Activated naive CD8-positive, alpha-beta T cell (primary cell): ENCODE results near the gene FRMD4A.
A peak's percentile ranks its signal among the peaks of the same experiment; 100 is the strongest.
"Not testable (repeated sequence)": the region's sequence is repeated elsewhere in the genome, so short reads cannot be mapped to it uniquely, and the experiment has no call there.

Experiments used
- H3K27ac Mint-ChIP-seq: one replicate; pipeline ENCODE4 v1.8.0; 2021; ENCODE audit warnings: mixed read lengths
- H3K27me3 Mint-ChIP-seq: one replicate; pipeline ENCODE4 v1.8.0; 2021; ENCODE audit warnings: mixed read lengths
- H3K36me3 Mint-ChIP-seq: one replicate; pipeline ENCODE4 v1.8.0; 2021; ENCODE audit warnings: mixed read lengths
- H3K4me1 Mint-ChIP-seq: one replicate; pipeline ENCODE4 v1.8.0; 2021; ENCODE audit warnings: low read depth, mixed read lengths
- H3K4me3 Mint-ChIP-seq: one replicate; pipeline ENCODE4 v1.8.0; 2021; ENCODE audit warnings: mild to moderate bottlenecking, mixed read lengths
- H3K9me3 Mint-ChIP-seq: one replicate; pipeline ENCODE4 v1.8.0; 2021; ENCODE audit warnings: low read depth, mixed read lengths

The FRMD4A gene

GRCh38 chr10:13797164-13797563 is 533.6 kb downstream of the FRMD4A start:
- no peak overlapping the region for H3K27ac Mint-ChIP-seq
- H3K4me3 Mint-ChIP-seq, result no peak overlapping the region
- H3K4me1 Mint-ChIP-seq, result peaks cover 42% of the 10 kb centered on the region
- H3K36me3 Mint-ChIP-seq, result no peaks in the 10 kb centered on the region
- no peaks in the 10 kb centered on the region for H3K9me3 Mint-ChIP-seq
- no peaks in the 10 kb centered on the region for H3K27me3 Mint-ChIP-seq

DNA sequence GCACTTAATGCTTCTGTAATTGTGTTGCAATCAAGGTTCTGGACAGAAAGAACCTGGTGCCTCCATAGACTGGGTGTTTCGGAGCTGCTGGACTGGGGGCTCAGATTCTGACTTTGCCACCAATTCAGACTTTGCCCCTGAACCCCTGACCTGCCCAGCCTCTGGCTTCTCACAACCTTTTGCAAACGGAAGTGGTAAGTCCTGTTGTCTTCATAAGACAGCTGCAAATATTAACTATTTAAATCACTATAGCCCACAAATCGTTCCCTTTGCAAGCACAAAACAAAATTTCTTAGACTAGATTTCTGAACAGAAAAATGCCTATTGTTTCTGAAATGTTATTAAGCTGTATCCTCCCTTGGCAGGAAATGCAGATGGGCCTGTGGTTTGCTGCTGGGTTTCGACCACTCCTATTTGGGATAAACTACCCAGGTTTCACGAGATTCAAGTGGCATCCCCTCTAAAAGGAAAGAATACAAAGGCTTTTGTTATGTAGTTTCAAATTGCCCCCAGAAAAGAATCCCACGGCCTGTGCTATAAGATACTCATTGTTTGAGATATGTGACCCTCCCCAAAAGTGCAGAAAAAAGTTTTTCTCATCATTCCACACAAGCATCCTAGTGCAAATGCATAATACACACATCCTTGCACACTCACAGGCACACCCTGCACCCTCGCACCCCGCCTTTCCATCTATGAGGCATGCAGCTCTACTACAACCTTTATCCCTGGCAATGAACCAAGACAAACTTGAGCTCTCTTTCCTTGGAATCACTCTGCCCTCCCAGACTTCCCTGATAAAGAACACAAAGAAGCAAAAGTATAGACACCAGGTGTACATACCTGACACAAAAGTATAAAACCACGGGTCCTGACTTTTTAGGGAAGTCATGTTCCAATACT is 534.8 kb downstream of the FRMD4A start:
- Mint-ChIP-seq H3K9me3 (no peaks in the 10 kb centered on the region), H3K27ac (peak overlapping the region; percentile 19), H3K27me3 (no peaks in the 10 kb centered on the region), H3K36me3 (no peaks in the 10 kb centered on the region), H3K4me1 (peaks cover 41% of the 10 kb centered on the region), H3K4me3 (peak overlapping the region; percentile 63)

GRCh38 chr10:13794992-13795612 is 535.6 kb downstream of the FRMD4A start:
- Mint-ChIP-seq H3K4me3 (no peak overlapping the region), H3K27me3 (no peaks in the 10 kb centered on the region), H3K27ac (no peak overlapping the region), H3K36me3 (no peaks in the 10 kb centered on the region), H3K4me1 (peaks cover 38% of the 10 kb centered on the region), H3K9me3 (no peaks in the 10 kb centered on the region)

- Mint-ChIP-seq H3K27ac (no peak overlapping the region), H3K4me3 (no peak overlapping the region), H3K36me3 (no peaks in the 10 kb centered on the region), H3K9me3 (no peaks in the 10 kb centered on the region), H3K27me3 (no peaks in the 10 kb centered on the region), H3K4me1 (peaks cover 29% of the 10 kb centered on the region)
Observed at GRCh38 chr10:13792006-13792405, 538.7 kb downstream of the FRMD4A start.

DNA sequence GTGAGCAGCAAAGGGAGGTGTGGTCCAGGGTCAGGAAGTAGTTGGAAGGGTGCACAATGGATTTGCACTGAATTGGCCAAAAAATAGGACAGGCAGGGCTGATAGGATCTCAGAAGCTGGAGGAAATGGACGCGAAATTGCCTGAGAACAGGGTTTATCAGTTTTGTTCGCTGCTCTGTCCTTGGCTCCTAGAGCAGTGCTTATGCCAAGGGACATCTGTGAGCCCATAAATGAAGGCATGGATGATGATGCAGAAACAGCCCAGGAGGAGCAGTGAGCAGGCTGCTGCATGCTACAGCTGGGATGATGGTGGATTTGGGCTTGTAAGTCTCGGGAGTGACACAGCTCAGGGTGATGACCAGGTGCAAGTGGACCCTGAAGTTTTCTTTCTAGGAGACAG is 539.2 kb downstream of the FRMD4A start:
- Mint-ChIP-seq H3K9me3 (no peaks in the 10 kb centered on the region), H3K27me3 (no peaks in the 10 kb centered on the region), H3K4me3 (no peak overlapping the region), H3K4me1 (peaks cover 34% of the 10 kb centered on the region), H3K27ac (no peak overlapping the region), H3K36me3 (no peaks in the 10 kb centered on the region)

- Mint-ChIP-seq H3K4me3 (no peak overlapping the region), H3K27me3 (no peaks in the 10 kb centered on the region), H3K27ac (no peak overlapping the region), H3K9me3 (no peaks in the 10 kb centered on the region), H3K36me3 (no peaks in the 10 kb centered on the region), H3K4me1 (peaks cover 31% of the 10 kb centered on the region)
Observed at GRCh38 chr10:13790196-13790595, 540.5 kb downstream of the FRMD4A start.

GRCh38 chr10:13789448-13789829 is 541.3 kb downstream of the FRMD4A start:
- H3K27ac Mint-ChIP-seq, result peak overlapping the region; percentile 91
- no peaks in the 10 kb centered on the region for H3K36me3 Mint-ChIP-seq
- peaks cover 24% of the 10 kb centered on the region for H3K4me1 Mint-ChIP-seq
- H3K4me3 Mint-ChIP-seq, result no peak overlapping the region
- no peaks in the 10 kb centered on the region for H3K9me3 Mint-ChIP-seq
- no peaks in the 10 kb centered on the region for H3K27me3 Mint-ChIP-seq

- H3K4me3 Mint-ChIP-seq, result peak overlapping the region; percentile 44
- no peaks in the 10 kb centered on the region for H3K9me3 Mint-ChIP-seq
- peaks cover 28% of the 10 kb centered on the region for H3K4me1 Mint-ChIP-seq
- H3K27ac Mint-ChIP-seq, result peak overlapping the region; percentile 91
- no peaks in the 10 kb centered on the region for H3K27me3 Mint-ChIP-seq
- no peaks in the 10 kb centered on the region for H3K36me3 Mint-ChIP-seq
Observed at GRCh38 chr10:13788711-13789447, 541.8 kb downstream of the FRMD4A start.

- Mint-ChIP-seq H3K27me3 (no peaks in the 10 kb centered on the region), H3K9me3 (no peaks in the 10 kb centered on the region), H3K4me1 (peaks cover 28% of the 10 kb centered on the region), H3K4me3 (peak overlapping the region; percentile 44), H3K27ac (peak overlapping the region; percentile 91), H3K36me3 (no peaks in the 10 kb centered on the region)
Observed at GRCh38 chr10:13788320-13788600, 542.5 kb downstream of the FRMD4A start.

- H3K27ac Mint-ChIP-seq, result peak overlapping the region; percentile 93
- no peaks in the 10 kb centered on the region for H3K9me3 Mint-ChIP-seq
- H3K4me1 Mint-ChIP-seq, result peaks cover 28% of the 10 kb centered on the region
- no peaks in the 10 kb centered on the region for H3K36me3 Mint-ChIP-seq
- peak overlapping the region; percentile 73 for H3K4me3 Mint-ChIP-seq
- H3K27me3 Mint-ChIP-seq, result no peaks in the 10 kb centered on the region
Observed at GRCh38 chr10:13787015-13787421, 543.7 kb downstream of the FRMD4A start.

GRCh38 chr10:13784067-13784466 is 546.7 kb downstream of the FRMD4A start:
- peak overlapping the region; percentile 11 for H3K4me3 Mint-ChIP-seq
- no peaks in the 10 kb centered on the region for H3K9me3 Mint-ChIP-seq
- no peaks in the 10 kb centered on the region for H3K27me3 Mint-ChIP-seq
- H3K27ac Mint-ChIP-seq, result peak overlapping the region; percentile 52
- peaks cover 28% of the 10 kb centered on the region for H3K4me1 Mint-ChIP-seq
- no peaks in the 10 kb centered on the region for H3K36me3 Mint-ChIP-seq

DNA sequence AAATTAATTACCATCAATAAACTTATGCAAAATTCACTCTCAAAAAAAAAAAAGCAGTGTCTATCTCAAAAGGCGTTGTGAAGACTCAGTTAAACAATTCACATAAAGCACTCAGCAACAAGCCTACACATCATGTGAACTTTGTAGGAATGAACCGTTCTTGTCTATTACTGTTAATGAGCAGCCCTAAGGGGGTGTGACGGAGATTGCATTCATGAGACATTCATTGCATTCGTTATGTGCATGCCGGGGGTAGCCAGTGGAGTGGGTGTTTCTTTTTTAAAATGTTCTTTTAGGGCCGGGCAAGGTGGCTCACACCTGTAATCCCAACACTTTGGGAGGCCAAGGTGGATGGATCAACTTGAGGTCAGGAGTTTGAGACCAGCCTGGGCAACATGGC is 551.0 kb downstream of the FRMD4A start:
- Mint-ChIP-seq H3K27me3 (no peaks in the 10 kb centered on the region), H3K36me3 (no peaks in the 10 kb centered on the region), H3K4me1 (peaks cover 12% of the 10 kb centered on the region), H3K9me3 (no peaks in the 10 kb centered on the region), H3K27ac (no peak overlapping the region), H3K4me3 (no peak overlapping the region)

DNA sequence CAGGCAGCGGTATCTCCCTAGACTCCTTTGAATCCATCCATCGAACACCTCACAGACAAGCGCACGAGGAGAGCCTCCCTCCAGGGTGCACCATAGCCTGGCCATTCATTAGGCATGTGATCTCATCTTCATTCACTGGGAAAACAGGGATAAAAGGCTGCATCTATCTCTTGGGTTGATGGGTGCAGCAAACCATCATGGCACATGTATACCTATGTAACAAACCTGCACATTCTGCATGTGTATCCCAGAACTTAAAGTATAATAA is 552.1 kb downstream of the FRMD4A start:
- H3K4me1 Mint-ChIP-seq, H3K27ac Mint-ChIP-seq, H3K27me3 Mint-ChIP-seq, H3K4me3 Mint-ChIP-seq, H3K9me3 Mint-ChIP-seq, H3K36me3 Mint-ChIP-seq: not testable (repeated sequence)

GRCh38 chr10:13776861-13777311 is 553.8 kb downstream of the FRMD4A start:
- Mint-ChIP-seq H3K4me3 (no peak overlapping the region), H3K27ac (no peak overlapping the region), H3K4me1 (peaks cover 2% of the 10 kb centered on the region), H3K9me3 (no peaks in the 10 kb centered on the region), H3K36me3 (no peaks in the 10 kb centered on the region), H3K27me3 (peaks cover 5% of the 10 kb centered on the region)
